Left lung (tissue), 10 donors: ENCODE data around the gene CDK5. TPM values are rescaled to one million over a fixed set of nuclear protein-coding genes. Genes with fewer than 3 reads are reported as not detected.
A peak's percentile ranks its signal among the peaks of the same experiment; 100 is the strongest.

Experiments
- ATAC-seq: fragments of 200-7000 bp; cut with Tn5 transposase; one replicate; pipeline ENCODE4 v1.9.1; 2020; ENCODE audit warnings: moderate library complexity
- DNase-seq, 4 donors: peaks; one replicate each; pipeline ENCODE4 v3.0.0-alpha.2; 2013 to 2020
- H3K27ac ChIP-seq, 2 donors: fragments of 200-600 bp; sonication (generic) in 1 of 2; one replicate each; pipeline versions ENCODE4 v1.5.0 to v1.8.0; 2020 to 2021
- H3K27me3 ChIP-seq, 2 donors: fragments of 200-600 bp; sonication (generic) in 1 of 2; one replicate each; pipeline versions ENCODE4 v1.5.0 to v1.8.0; 2020 to 2021
- H3K36me3 ChIP-seq, 2 donors: fragments of 200-600 bp; sonication (generic) in 1 of 2; one replicate each; pipeline versions ENCODE4 v1.5.0 to v1.8.0; 2020 to 2021
- H3K4me1 ChIP-seq, 2 donors: fragments of 200-600 bp; one replicate each; pipeline ENCODE4 v1.8.0; 2021
- H3K4me3 ChIP-seq, 2 donors: fragments of 200-600 bp; sonication (generic) in 1 of 2; one replicate each; pipeline versions ENCODE4 v1.5.0 to v1.8.0; 2020 to 2021; ENCODE audit warnings: mild to moderate bottlenecking in 1 of 2
- H3K9me3 ChIP-seq, 2 donors: fragments of 200-600 bp; sonication (generic) in 1 of 2; one replicate each; pipeline versions ENCODE4 v1.5.0 to v1.8.0; 2020 to 2021
- CTCF ChIP-seq, 2 donors: fragments of 200-600 bp; sonication (generic) in 1 of 2; IDR thresholded peaks; one replicate each; pipeline versions ENCODE4 v1.5.0 to v1.8.0; 2021; ENCODE audit warnings: antibody characterized with exemption in 2 of 2
- intact Hi-C, 2 donors: fragments of 100-400 bp; cut with DNase I; formaldehyde crosslinking; loops; one replicate each; pipeline versions ENCODE4 v1.11.2 to v1.14.2; 2022
- polyA plus RNA-seq, 6 donors: library from polyadenylated mRNA; unstranded; fragments of 120-200 nt; gene quantifications; one replicate each; pipeline ENCODE4 v1.2.1, GENCODE V29; 2013; ENCODE audit not compliant: insufficient read length in 6 of 6
- total RNA-seq, 2 donors: library from RNA; stranded (reverse); fragmentation: NEBNext Ultra II Directional; extraction: Animal tissue kit (Norgen Biotek cat#: 25700); gene quantifications; one replicate each; pipeline ENCODE4 v1.2.1, GENCODE V29; 2021
- donor health status: DM: no; HTN: yes; CAD: no.
- donor health status: DM: no; HTN: no; CAD: no.

The CDK5 gene
- total and polyA plus RNA-seq, 8 donors: 13.8 to 17.1 (median 14.7) TPM

GRCh38 chr7:151063212-151063561 lies 5.5 kb upstream of the CDK5 start:
- Histone ChIP-seq H3K27ac (no peak overlapping the region), H3K4me1 (peaks cover 28 to 42% of the 10 kb centered on the region in 2 donors), H3K36me3 (peaks cover 5 to 56% of the 10 kb centered on the region in 2 donors), H3K27me3 (no peaks in the 10 kb centered on the region), H3K4me3 (peak overlapping the region in 1 of 2 donors; percentile 93), H3K9me3 (no peaks in the 10 kb centered on the region)
- ATAC-seq (no peak), DNase-seq (no peak)
- no peak for TF ChIP-seq CTCF (IDR thresholded peaks at IDR 0.05)
- intact Hi-C loops: no loop called here

- H3K36me3 ChIP-seq: peaks cover 5 to 51% of the 10 kb centered on the region in 2 donors
- no peak for TF ChIP-seq CTCF (IDR thresholded peaks at IDR 0.05)
- ATAC-seq (peak; percentile 51), DNase-seq (peak; percentile 33 to 89 (median 80))
- intact Hi-C loops: no loop called here
- peak overlapping the region; percentile 15 to 93 for H3K4me3 ChIP-seq
- H3K27ac ChIP-seq: peak overlapping the region; percentile 23 to 62
- peaks cover 28 to 44% of the 10 kb centered on the region in 2 donors for H3K4me1 ChIP-seq
- no peaks in the 10 kb centered on the region for H3K27me3 ChIP-seq
- no peaks in the 10 kb centered on the region for H3K9me3 ChIP-seq
These were observed 4.9 kb upstream of the CDK5 start for GRCh38 chr7:151062399-151063211.

- Histone ChIP-seq H3K27ac (peak overlapping the region in 1 of 2 donors; percentile 98), H3K4me1 (peaks cover 31 to 48% of the 10 kb centered on the region in 2 donors), H3K9me3 (no peaks in the 10 kb centered on the region), H3K27me3 (no peaks in the 10 kb centered on the region), H3K36me3 (peaks cover under 1 to 45% of the 10 kb centered on the region in 2 donors), H3K4me3 (peak overlapping the region in 1 of 2 donors; percentile 93)
- TF ChIP-seq CTCF (IDR thresholded peaks at IDR 0.05): no peak
- intact Hi-C loops: no loop called here
- ATAC-seq (no peak), DNase-seq (no peak)
These were observed 4.4 kb upstream of the CDK5 start for GRCh38 chr7:151062111-151062398.

- Histone ChIP-seq H3K9me3 (no peaks in the 10 kb centered on the region), H3K4me1 (peaks cover 33 to 54% of the 10 kb centered on the region in 2 donors), H3K36me3 (peaks cover 0 to 39% of the 10 kb centered on the region in 2 donors), H3K27ac (peak overlapping the region in 1 of 2 donors; percentile 98), H3K27me3 (no peaks in the 10 kb centered on the region), H3K4me3 (peak overlapping the region; percentile 86 to 93)
- TF ChIP-seq CTCF (IDR thresholded peaks at IDR 0.05): no peak
- DNase-seq (peak in 3 of 4 donors; percentile 32 to 81 (median 81)), ATAC-seq (peak; percentile 35)
- intact Hi-C loops: no loop called here
These were observed 3.8 kb upstream of the CDK5 start for GRCh38 chr7:151061213-151062110.
